Measurements from ENCODE around the gene ANK2. TPM values are rescaled to one million over a fixed set of nuclear protein-coding genes. Genes with fewer than 3 reads are reported as not detected.

The ANK2 gene
- total RNA-seq, 2 experiments from 2014 or later = 2.7 to 3.0 TPM

- intact Hi-C loops (cut with micrococcal nuclease) = no loop called here
- no peaks in the 10 kb centered on the region for H3K4me1 Mint-ChIP-seq (ENCODE audit: low read depth)
- CTCF ChIA-PET = no interaction called here
Measured at GRCh38 chr4:113080050-113080449, 30.6 kb downstream of the ANK2 start.

GRCh38 chr4:113080624-113081023, 31.2 kb downstream of the ANK2 start:
- no peak for DNase-seq
- Mint-ChIP-seq H3K36me3 (ENCODE audit: low read depth) (no peaks in the 10 kb centered on the region), H3K27me3 (ENCODE audit: low read depth) (no peaks in the 10 kb centered on the region), H3K9me3 (no peaks in the 10 kb centered on the region), H3K4me3 (no peak overlapping the region), H3K27ac (no peak overlapping the region), H3K4me1 (ENCODE audit: low read depth) (no peaks in the 10 kb centered on the region)
- intact Hi-C loops (cut with micrococcal nuclease) = no loop called here
- CTCF ChIA-PET = no interaction called here

More at GRCh38 chr4:113080050-113080449, 30.6 kb downstream of the ANK2 start:
- Mint-ChIP-seq H3K27ac (no peak overlapping the region), H3K27me3 (ENCODE audit: low read depth) (no peaks in the 10 kb centered on the region), H3K36me3 (ENCODE audit: low read depth) (no peaks in the 10 kb centered on the region), H3K9me3 (no peaks in the 10 kb centered on the region), H3K4me3 (no peak overlapping the region)
- DNase-seq = no peak

GRCh38 chr4:113083346-113083745, 33.9 kb downstream of the ANK2 start:
- H3K27ac Mint-ChIP-seq = no peak overlapping the region
- H3K4me1 Mint-ChIP-seq (ENCODE audit: low read depth) = no peaks in the 10 kb centered on the region
- CTCF ChIA-PET = no interaction called here
- H3K27me3 Mint-ChIP-seq (ENCODE audit: low read depth) = no peaks in the 10 kb centered on the region
- intact Hi-C loops (cut with micrococcal nuclease) = no loop called here
- H3K4me3 Mint-ChIP-seq = no peak overlapping the region
- H3K36me3 Mint-ChIP-seq (ENCODE audit: low read depth) = no peaks in the 10 kb centered on the region
- H3K9me3 Mint-ChIP-seq = no peaks in the 10 kb centered on the region
- no peak for DNase-seq

- Mint-ChIP-seq H3K27me3 (ENCODE audit: low read depth) (no peaks in the 10 kb centered on the region), H3K4me3 (no peak overlapping the region), H3K4me1 (ENCODE audit: low read depth) (no peaks in the 10 kb centered on the region), H3K36me3 (ENCODE audit: low read depth) (no peaks in the 10 kb centered on the region), H3K9me3 (no peaks in the 10 kb centered on the region), H3K27ac (no peak overlapping the region)
- CTCF ChIA-PET = no interaction called here
- no peak for DNase-seq
- intact Hi-C loops (cut with micrococcal nuclease) = no loop called here
Measured at GRCh38 chr4:113086172-113086695, 36.8 kb downstream of the ANK2 start.

GRCh38 chr4:113088050-113088449, 38.6 kb downstream of the ANK2 start:
- H3K27ac Mint-ChIP-seq = no peak overlapping the region

GRCh38 chr4:113090954-113091353, 41.5 kb downstream of the ANK2 start:
- Mint-ChIP-seq H3K27ac (no peak overlapping the region), H3K4me3 (no peak overlapping the region)

More at GRCh38 chr4:113088050-113088449, 38.6 kb downstream of the ANK2 start:
- DNase-seq = no peak
- Mint-ChIP-seq H3K4me3 (no peak overlapping the region), H3K36me3 (ENCODE audit: low read depth) (no peaks in the 10 kb centered on the region), H3K9me3 (no peaks in the 10 kb centered on the region), H3K4me1 (ENCODE audit: low read depth) (no peaks in the 10 kb centered on the region), H3K27me3 (ENCODE audit: low read depth) (no peaks in the 10 kb centered on the region)
- intact Hi-C loops (cut with micrococcal nuclease) = no loop called here
- CTCF ChIA-PET = no interaction called here

GRCh38 chr4:113094331-113094730, 44.9 kb downstream of the ANK2 start:
- no peaks in the 10 kb centered on the region for H3K4me1 Mint-ChIP-seq (ENCODE audit: low read depth)
- no peaks in the 10 kb centered on the region for H3K36me3 Mint-ChIP-seq (ENCODE audit: low read depth)
- no peak overlapping the region for H3K4me3 Mint-ChIP-seq
- no peak overlapping the region for H3K27ac Mint-ChIP-seq
- no peaks in the 10 kb centered on the region for H3K27me3 Mint-ChIP-seq (ENCODE audit: low read depth)
- intact Hi-C loops (cut with micrococcal nuclease) = loop anchor here (2.0 kb wide), 1 partner anchor 328 kb away; no protein-coding TSS in a partner anchor
- DNase-seq = no peak
- no peaks in the 10 kb centered on the region for H3K9me3 Mint-ChIP-seq
- CTCF ChIA-PET = no interaction called here

More at GRCh38 chr4:113090954-113091353, 41.5 kb downstream of the ANK2 start:
- H3K9me3 Mint-ChIP-seq = no peaks in the 10 kb centered on the region
- H3K4me1 Mint-ChIP-seq (ENCODE audit: low read depth) = no peaks in the 10 kb centered on the region
- H3K27me3 Mint-ChIP-seq (ENCODE audit: low read depth) = no peaks in the 10 kb centered on the region
- DNase-seq = no peak
- H3K36me3 Mint-ChIP-seq (ENCODE audit: low read depth) = no peaks in the 10 kb centered on the region
- intact Hi-C loops (cut with micrococcal nuclease) = no loop called here
- CTCF ChIA-PET = no interaction called here

- no peaks in the 10 kb centered on the region for H3K36me3 Mint-ChIP-seq (ENCODE audit: low read depth)
- no peak overlapping the region for H3K4me3 Mint-ChIP-seq
- intact Hi-C loops (cut with micrococcal nuclease) = loop anchor here (2.0 kb wide), 1 partner anchor 328 kb away; no protein-coding TSS in a partner anchor
- no peaks in the 10 kb centered on the region for H3K27me3 Mint-ChIP-seq (ENCODE audit: low read depth)
- H3K4me1 Mint-ChIP-seq (ENCODE audit: low read depth) = no peaks in the 10 kb centered on the region
- no peak for DNase-seq
- CTCF ChIA-PET = no interaction called here
- no peak overlapping the region for H3K27ac Mint-ChIP-seq
- H3K9me3 Mint-ChIP-seq = no peaks in the 10 kb centered on the region
Measured at GRCh38 chr4:113094802-113095201, 45.3 kb downstream of the ANK2 start.

GRCh38 chr4:113101669-113102068, 52.2 kb downstream of the ANK2 start:
- no peak for DNase-seq
- CTCF ChIA-PET = no interaction called here
- H3K4me3 Mint-ChIP-seq = no peak overlapping the region
- no peaks in the 10 kb centered on the region for H3K4me1 Mint-ChIP-seq (ENCODE audit: low read depth)
- intact Hi-C loops (cut with micrococcal nuclease) = no loop called here
- no peaks in the 10 kb centered on the region for H3K9me3 Mint-ChIP-seq
- H3K27me3 Mint-ChIP-seq (ENCODE audit: low read depth) = peaks cover 6% of the 10 kb centered on the region
- H3K27ac Mint-ChIP-seq = no peak overlapping the region
- no peaks in the 10 kb centered on the region for H3K36me3 Mint-ChIP-seq (ENCODE audit: low read depth)

GRCh38 chr4:113103556-113103955, 54.1 kb downstream of the ANK2 start:
- no peak overlapping the region for H3K27ac Mint-ChIP-seq
- peaks cover 6% of the 10 kb centered on the region for H3K27me3 Mint-ChIP-seq (ENCODE audit: low read depth)
- no peak overlapping the region for H3K4me3 Mint-ChIP-seq
- intact Hi-C loops (cut with micrococcal nuclease) = no loop called here
- DNase-seq = no peak
- CTCF ChIA-PET = interaction anchor here (0.9 kb wide), 1 partner anchor 41 kb away, joined by 4 read pairs; no protein-coding TSS in a partner anchor
- H3K36me3 Mint-ChIP-seq (ENCODE audit: low read depth) = no peaks in the 10 kb centered on the region
- H3K9me3 Mint-ChIP-seq = no peaks in the 10 kb centered on the region
- no peaks in the 10 kb centered on the region for H3K4me1 Mint-ChIP-seq (ENCODE audit: low read depth)

- Mint-ChIP-seq H3K9me3 (no peaks in the 10 kb centered on the region), H3K27me3 (ENCODE audit: low read depth) (peaks cover 6% of the 10 kb centered on the region), H3K4me1 (ENCODE audit: low read depth) (no peaks in the 10 kb centered on the region), H3K27ac (no peak overlapping the region), H3K4me3 (no peak overlapping the region), H3K36me3 (ENCODE audit: low read depth) (no peaks in the 10 kb centered on the region)
- no peak for DNase-seq
- CTCF ChIA-PET = interaction anchor here (0.6 kb wide), 1 partner anchor 340 kb away, joined by 3 read pairs; no protein-coding TSS in a partner anchor
- intact Hi-C loops (cut with micrococcal nuclease) = no loop called here
Measured at GRCh38 chr4:113106108-113106507, 56.7 kb downstream of the ANK2 start.

GRCh38 chr4:113109106-113109718, 59.8 kb downstream of the ANK2 start:
- Mint-ChIP-seq H3K27me3 (ENCODE audit: low read depth) (no peaks in the 10 kb centered on the region), H3K36me3 (ENCODE audit: low read depth) (no peaks in the 10 kb centered on the region), H3K4me1 (ENCODE audit: low read depth) (no peaks in the 10 kb centered on the region), H3K9me3 (no peaks in the 10 kb centered on the region), H3K4me3 (no peak overlapping the region), H3K27ac (no peak overlapping the region)
- DNase-seq = no peak
- CTCF ChIA-PET = no interaction called here
- intact Hi-C loops (cut with micrococcal nuclease) = no loop called here

GRCh38 chr4:113112338-113112978, 63.0 kb downstream of the ANK2 start:
- Mint-ChIP-seq H3K27ac (no peak overlapping the region), H3K27me3 (ENCODE audit: low read depth) (peaks cover 5% of the 10 kb centered on the region), H3K36me3 (ENCODE audit: low read depth) (no peaks in the 10 kb centered on the region), H3K9me3 (no peaks in the 10 kb centered on the region), H3K4me1 (ENCODE audit: low read depth) (no peaks in the 10 kb centered on the region), H3K4me3 (no peak overlapping the region)
- intact Hi-C loops (cut with micrococcal nuclease) = no loop called here
- CTCF ChIA-PET = no interaction called here
- no peak for DNase-seq
